Measurements from ENCODE around the gene GCN1. TPM values are rescaled to one million over a fixed set of nuclear protein-coding genes. Genes with fewer than 3 reads are reported as not detected.

GCN1 gene
- total and polyA plus RNA-seq, 4 donors = 19.3 to 93.6 (median 53.1) TPM

DNA sequence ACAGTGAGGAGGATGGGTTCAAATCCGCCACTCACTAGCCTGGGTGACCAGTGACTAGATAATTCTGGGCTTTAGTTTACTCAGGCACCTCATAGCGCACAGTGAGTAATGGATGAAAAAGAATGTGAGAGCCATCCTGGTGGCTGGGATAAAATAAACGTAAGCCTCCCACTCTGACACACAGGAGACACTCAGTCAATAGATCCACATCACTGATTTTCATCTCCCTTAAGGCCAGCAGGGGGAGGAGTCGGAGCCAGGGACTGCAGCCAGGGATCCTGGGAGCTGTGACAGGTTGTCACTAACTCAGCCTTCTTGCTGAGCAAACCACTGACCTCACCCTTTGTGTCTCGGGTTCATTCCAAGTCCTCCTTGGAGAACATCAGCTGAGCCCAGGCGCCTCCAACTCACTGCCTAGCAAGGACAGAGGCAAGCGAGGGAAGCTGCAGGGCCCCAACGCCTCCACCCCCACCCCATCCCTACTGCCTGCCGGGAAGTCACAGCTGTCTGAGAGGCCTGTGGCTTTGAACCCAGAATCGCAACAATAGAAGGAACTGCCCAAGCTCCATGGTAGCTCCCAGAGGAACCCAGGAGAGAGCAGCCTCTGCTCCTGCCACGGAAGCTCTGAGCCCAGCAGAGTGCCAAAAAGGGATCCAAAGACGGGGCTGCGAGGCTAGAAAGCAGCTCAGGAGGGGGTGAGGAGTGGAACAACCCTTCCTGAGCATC, 40.3 kb upstream of the GCN1 start:
- 26 to 34% methylated on average over 13 of the region's 13 CpGs for WGBS, 2 donors
- H3K9ac ChIP-seq (ENCODE audit: insufficient read depth in 1 of 2, low read length in 2 of 2) = peak overlapping the region in 1 of 2 donors; percentile 24
- H3K27ac ChIP-seq (ENCODE audit: low read depth in 1 of 2, low read length in 1 of 2) = peak overlapping the region; percentile 89 to 92
- H3K4me3 ChIP-seq = no peak overlapping the region
- H3K36me3 ChIP-seq (ENCODE audit: control insufficient read depth in 4 of 4, insufficient read depth in 4 of 4, low read length in 4 of 4) = no peaks in the 10 kb centered on the region
- ATAC-seq (ENCODE audit: insufficient read depth, low FRiP score) (peak; percentile 65), DNase-seq (peak; percentile 84 to 93 (median 87))
- peaks cover 26 to 66% (median 58%) of the 10 kb centered on the region in 5 donors for H3K4me1 ChIP-seq (ENCODE audit: control insufficient read depth in 5 of 5, insufficient read depth in 5 of 5, low read length in 5 of 5)
- TF ChIP-seq, protein P1, sequence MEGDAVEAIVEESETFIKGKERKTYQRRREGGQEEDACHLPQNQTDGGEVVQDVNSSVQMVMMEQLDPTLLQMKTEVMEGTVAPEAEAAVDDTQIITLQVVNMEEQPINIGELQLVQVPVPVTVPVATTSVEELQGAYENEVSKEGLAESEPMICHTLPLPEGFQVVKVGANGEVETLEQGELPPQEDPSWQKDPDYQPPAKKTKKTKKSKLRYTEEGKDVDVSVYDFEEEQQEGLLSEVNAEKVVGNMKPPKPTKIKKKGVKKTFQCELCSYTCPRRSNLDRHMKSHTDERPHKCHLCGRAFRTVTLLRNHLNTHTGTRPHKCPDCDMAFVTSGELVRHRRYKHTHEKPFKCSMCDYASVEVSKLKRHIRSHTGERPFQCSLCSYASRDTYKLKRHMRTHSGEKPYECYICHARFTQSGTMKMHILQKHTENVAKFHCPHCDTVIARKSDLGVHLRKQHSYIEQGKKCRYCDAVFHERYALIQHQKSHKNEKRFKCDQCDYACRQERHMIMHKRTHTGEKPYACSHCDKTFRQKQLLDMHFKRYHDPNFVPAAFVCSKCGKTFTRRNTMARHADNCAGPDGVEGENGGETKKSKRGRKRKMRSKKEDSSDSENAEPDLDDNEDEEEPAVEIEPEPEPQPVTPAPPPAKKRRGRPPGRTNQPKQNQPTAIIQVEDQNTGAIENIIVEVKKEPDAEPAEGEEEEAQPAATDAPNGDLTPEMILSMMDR (IDR thresholded peaks at IDR 0.05; ENCODE audit: control extremely low read depth, extremely low read depth) = peak; percentile 6
- no peaks in the 10 kb centered on the region for H3K27me3 ChIP-seq (ENCODE audit: control insufficient read depth in 3 of 3, insufficient read depth in 3 of 3, low read length in 2 of 3)
- H3K9me3 ChIP-seq (ENCODE audit: control insufficient read depth in 4 of 4, insufficient read depth in 3 of 4, low read length in 3 of 4) = no peaks in the 10 kb centered on the region

DNA sequence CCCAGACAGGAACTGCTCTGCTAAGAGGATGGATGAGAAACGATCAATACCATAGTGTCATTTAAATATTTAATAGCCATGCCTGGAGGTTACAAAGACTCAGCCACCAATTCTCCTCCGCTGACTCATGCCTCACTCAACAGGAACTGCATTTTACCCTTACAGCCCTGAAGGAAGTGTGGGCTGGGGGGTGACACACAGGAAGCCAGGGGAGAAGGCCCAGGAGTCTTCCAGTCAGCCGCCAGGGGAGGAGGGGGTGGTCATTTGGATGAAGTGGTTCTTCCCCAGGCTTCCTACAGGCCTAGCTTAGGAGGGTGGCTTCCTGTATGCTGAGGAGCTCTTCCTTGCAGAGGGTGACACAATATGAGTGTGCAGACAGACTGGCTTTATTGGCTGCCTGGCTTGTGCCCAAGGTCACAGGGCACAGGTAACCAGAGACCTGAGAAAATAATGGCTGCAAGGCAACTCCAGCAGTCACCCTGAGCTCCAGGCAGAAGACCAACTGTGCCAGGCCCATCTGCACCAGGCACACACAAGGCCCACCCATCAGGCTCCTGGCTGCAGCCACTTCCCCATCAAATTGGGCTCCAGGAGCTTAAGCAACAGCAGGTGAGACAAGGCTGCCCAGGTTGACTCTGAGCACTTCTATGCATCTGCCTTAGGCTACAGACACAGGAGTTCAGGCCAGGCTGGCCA, 36.9 kb upstream of the GCN1 start:
- ATAC-seq (ENCODE audit: insufficient read depth, low FRiP score) = peak; percentile 30

DNA sequence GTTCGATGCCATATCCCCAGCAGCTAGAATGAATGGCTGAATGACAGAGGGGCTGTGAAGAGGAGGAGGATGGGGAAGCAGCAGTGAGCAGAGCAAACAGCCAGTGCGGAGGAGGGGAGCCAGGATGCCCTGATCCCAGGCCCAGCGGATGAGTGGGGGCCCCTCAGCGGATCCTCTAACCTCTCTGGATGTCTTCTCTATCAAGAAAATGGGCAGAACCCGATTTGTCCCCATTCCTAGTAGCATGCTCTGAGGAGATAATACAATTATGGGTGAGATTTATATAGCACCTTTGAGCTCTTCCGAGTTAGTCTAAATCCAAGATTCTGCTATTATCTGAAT, 36.4 kb upstream of the GCN1 start:
- Histone ChIP-seq H3K36me3 (ENCODE audit: control insufficient read depth in 4 of 4, insufficient read depth in 4 of 4, low read length in 4 of 4) (peaks cover 0 to 7% (median 1%) of the 10 kb centered on the region in 4 donors), H3K27me3 (ENCODE audit: control insufficient read depth in 3 of 3, insufficient read depth in 3 of 3, low read length in 2 of 3) (no peaks in the 10 kb centered on the region), H3K9ac (ENCODE audit: insufficient read depth in 1 of 2, low read length in 2 of 2) (peak overlapping the region in 1 of 2 donors; percentile 59), H3K9me3 (ENCODE audit: control insufficient read depth in 4 of 4, insufficient read depth in 3 of 4, low read length in 3 of 4) (no peaks in the 10 kb centered on the region), H3K27ac (ENCODE audit: low read depth in 1 of 2, low read length in 1 of 2) (peak overlapping the region; percentile 89 to 93), H3K4me3 (no peak overlapping the region), H3K4me1 (ENCODE audit: control insufficient read depth in 5 of 5, insufficient read depth in 5 of 5, low read length in 5 of 5) (peaks cover 37 to 81% (median 64%) of the 10 kb centered on the region in 5 donors)
- ATAC-seq (ENCODE audit: insufficient read depth, low FRiP score) = no peak
- DNase-seq = no peak
- TF ChIP-seq, protein P1 (IDR thresholded peaks at IDR 0.05; ENCODE audit: control extremely low read depth, extremely low read depth) = no peak
- WGBS, 2 donors = 23 to 45% methylated on average over 6 of the region's 6 CpGs

More for the DNA sequence above, 36.9 kb upstream of the GCN1 start:
- Histone ChIP-seq H3K36me3 (ENCODE audit: control insufficient read depth in 4 of 4, insufficient read depth in 4 of 4, low read length in 4 of 4) (peaks cover 0 to 4% (median 1%) of the 10 kb centered on the region in 4 donors), H3K27me3 (ENCODE audit: control insufficient read depth in 3 of 3, insufficient read depth in 3 of 3, low read length in 2 of 3) (no peaks in the 10 kb centered on the region), H3K9me3 (ENCODE audit: control insufficient read depth in 4 of 4, insufficient read depth in 3 of 4, low read length in 3 of 4) (no peaks in the 10 kb centered on the region), H3K9ac (ENCODE audit: insufficient read depth in 1 of 2, low read length in 2 of 2) (peak overlapping the region in 1 of 2 donors; percentile 59), H3K27ac (ENCODE audit: low read depth in 1 of 2, low read length in 1 of 2) (peak overlapping the region; percentile 89 to 93), H3K4me1 (ENCODE audit: control insufficient read depth in 5 of 5, insufficient read depth in 5 of 5, low read length in 5 of 5) (peaks cover 37 to 79% (median 60%) of the 10 kb centered on the region in 5 donors), H3K4me3 (no peak overlapping the region)
- TF ChIP-seq, protein P1 (IDR thresholded peaks at IDR 0.05; ENCODE audit: control extremely low read depth, extremely low read depth) = no peak
- peak; percentile 34 to 57 (median 39) for DNase-seq
- WGBS, 2 donors = 24 to 25% methylated on average over 2 to 3 of the region's 3 CpGs
